Stomach (tissue), 9 donors: Measurements from ENCODE around the gene ARHGAP28. TPM values are rescaled to one million over a fixed set of nuclear protein-coding genes. Genes with fewer than 3 reads are reported as not detected.

Experiments
- DNase-seq, 2 donors: peaks; one replicate each; pipeline versions ENCODE4 v3.0.0 to v3.0.0-alpha.2; 2013 to 2019
- H3K27ac ChIP-seq, 5 donors: fragments of 200-600 bp in 4 of 5; sonication (generic) in 4 of 5; one replicate each; pipeline ENCODE4 v1.5.1; 2013 to 2019; ENCODE audit warnings: mild to moderate bottlenecking in 1 of 5, moderate library complexity in 1 of 5
- H3K27me3 ChIP-seq, 3 donors: fragments of 200-600 bp; sonication (generic); one replicate each; pipeline ENCODE4 v1.5.1; 2017 to 2019; ENCODE audit warnings: mixed run types in 1 of 3
- H3K36me3 ChIP-seq, 4 donors: fragments of 200-600 bp; sonication (generic); 1 replicate in 3 of 4; 2 replicates in 1 of 4; pipeline ENCODE4 v1.5.1; 2016 to 2019
- H3K4me1 ChIP-seq, 4 donors: fragments of 200-600 bp; sonication (generic); one replicate each; pipeline ENCODE4 v1.5.1; 2016 to 2019
- H3K4me3 ChIP-seq, 4 donors: fragments of 200-600 bp; sonication (generic) in 3 of 4; one replicate each; pipeline ENCODE4 v1.5.1; 2016 to 2019; ENCODE audit warnings: mild to moderate bottlenecking in 1 of 4
- H3K9me3 ChIP-seq, 4 donors: fragments of 200-600 bp; sonication (generic); one replicate each; pipeline ENCODE4 v1.5.1; 2016 to 2019
- CTCF ChIP-seq, 7 experiments: fragments of 450-650 bp in 4 of 7; fragments of 200-600 bp in 3 of 7; sonication (generic) in 3 of 7; IDR thresholded peaks; one replicate each; pipeline ENCODE4 v1.5.1; 2016 to 2019; ENCODE audit warnings: antibody characterized with exemption in 7 of 7, control low read depth in 2 of 7, mild to moderate bottlenecking in 1 of 7
- EP300 ChIP-seq: sonication (generic); formaldehyde crosslinking; IDR thresholded peaks from one replicate; pipeline ENCODE4 v1.6.1; 2017; ENCODE audit warnings: antibody characterized with exemption
- POLR2A ChIP-seq, 4 donors: fragments of 450-650 bp; IDR thresholded peaks; one replicate each; pipeline ENCODE4 v1.6.1; 2016; ENCODE audit warnings: antibody characterized with exemption in 4 of 4, control low read depth in 2 of 4, mild to moderate bottlenecking in 1 of 4, moderate library complexity in 1 of 4
- POLR2AphosphoS5 ChIP-seq, 3 donors: sonication (generic); formaldehyde crosslinking; IDR thresholded peaks; one replicate each; pipeline ENCODE4 v1.6.1; 2016; ENCODE audit warnings: antibody characterized with exemption in 3 of 3
- WGBS, 5 donors: extraction: QIAGEN DNeasy Blood & Tissue Kit in 3 of 5; methylation state at CpG; one replicate each; pipeline versions ENCODE4 v1.1.5 to v1.1.7; 2013 to 2018; 5-methylcytosine and 5-hydroxymethylcytosine counted together
- intact Hi-C: fragments of 100-400 bp; cut with DNase I; formaldehyde crosslinking; loops from one replicate; pipeline ENCODE4 v1.15.1; 2023; ENCODE audit warnings: low total_unique reads
- polyA plus RNA-seq, 3 donors: library from polyadenylated mRNA; stranded (reverse); fragments of 200-250 nt; gene quantifications; one replicate each; pipeline ENCODE4 v1.2.3, GENCODE V29; 2013
- total RNA-seq, 5 donors: library from RNA; depleted of rRNA; stranded (reverse); fragments of >200 nt; gene quantifications; one replicate each; pipeline versions ENCODE4 v1.1.0 to v1.2.3, GENCODE V29; 2014 to 2016
- donor health status: healthy with polysubstance abuse.
- donor health status: Bipolar disorder and iron deficiency.
- donor health status: healthy.

Gene ARHGAP28
- total and polyA plus RNA-seq, 8 donors = 0.73 to 33.8 (median 3.6) TPM

- H3K36me3 ChIP-seq = no peaks in the 10 kb centered on the region
- intact Hi-C loops = no loop called here
Measured at GRCh38 chr18:6955304-6955703, 225.8 kb downstream of the ARHGAP28 start.

GRCh38 chr18:6956495-6956894 is 227.0 kb downstream of the ARHGAP28 start:
- Histone ChIP-seq H3K9me3 (peaks cover 0 to 3% (median 0%) of the 10 kb centered on the region in 4 donors), H3K27me3 (no peaks in the 10 kb centered on the region), H3K27ac (no peak overlapping the region), H3K4me1 (no peaks in the 10 kb centered on the region), H3K4me3 (no peak overlapping the region), H3K36me3 (no peaks in the 10 kb centered on the region)
- WGBS, 5 donors = 74 to 85% (median 83%) methylated on average over 5 of the region's 5 CpGs
- TF ChIP-seq POLR2A (IDR thresholded peaks at IDR 0.05) = no peak
- TF ChIP-seq POLR2AphosphoS5 (IDR thresholded peaks at IDR 0.05) = no peak
- no peak for TF ChIP-seq CTCF (IDR thresholded peaks at IDR 0.05)
- TF ChIP-seq EP300 = no peak
- no peak for DNase-seq
- intact Hi-C loops = no loop called here

More at GRCh38 chr18:6955304-6955703, 225.8 kb downstream of the ARHGAP28 start:
- Histone ChIP-seq H3K27ac (no peak overlapping the region), H3K9me3 (peaks cover 0 to 3% (median 0%) of the 10 kb centered on the region in 4 donors), H3K4me1 (peaks cover 0 to 6% (median 0%) of the 10 kb centered on the region in 4 donors), H3K4me3 (no peak overlapping the region), H3K27me3 (no peaks in the 10 kb centered on the region)
- no peak for DNase-seq
- TF ChIP-seq CTCF (IDR thresholded peaks at IDR 0.05) (no peak), POLR2A (IDR thresholded peaks at IDR 0.05) (no peak), POLR2AphosphoS5 (IDR thresholded peaks at IDR 0.05) (no peak), EP300 (no peak)
- 96 to 98% (median 97%) methylated on average over 18 of the region's 18 CpGs for WGBS, 5 donors

- Histone ChIP-seq H3K36me3 (no peaks in the 10 kb centered on the region), H3K4me3 (no peak overlapping the region), H3K9me3 (peaks cover 0 to 3% (median 0%) of the 10 kb centered on the region in 4 donors), H3K27ac (no peak overlapping the region), H3K27me3 (no peaks in the 10 kb centered on the region), H3K4me1 (no peaks in the 10 kb centered on the region)
- DNase-seq = no peak
- TF ChIP-seq POLR2A (IDR thresholded peaks at IDR 0.05) (no peak), POLR2AphosphoS5 (IDR thresholded peaks at IDR 0.05) (no peak), EP300 (no peak), CTCF (IDR thresholded peaks at IDR 0.05) (no peak)
- WGBS, 5 donors = 89 to 94% (median 91%) methylated on average over 12 of the region's 12 CpGs
- intact Hi-C loops = no loop called here
Measured at GRCh38 chr18:6956999-6957398, 227.5 kb downstream of the ARHGAP28 start.

GRCh38 chr18:6959110-6959509 is 229.6 kb downstream of the ARHGAP28 start:
- 85 to 96% (median 92%) methylated on average over 9 to 12 of the region's 12 CpGs for WGBS, 5 donors
- Histone ChIP-seq H3K36me3 (no peaks in the 10 kb centered on the region), H3K27me3 (no peaks in the 10 kb centered on the region), H3K27ac (no peak overlapping the region), H3K4me3 (no peak overlapping the region), H3K4me1 (no peaks in the 10 kb centered on the region), H3K9me3 (peaks cover 0 to 3% (median 0%) of the 10 kb centered on the region in 4 donors)
- intact Hi-C loops = no loop called here
- no peak for DNase-seq
- TF ChIP-seq POLR2AphosphoS5 (IDR thresholded peaks at IDR 0.05) (no peak), CTCF (IDR thresholded peaks at IDR 0.05) (no peak), POLR2A (IDR thresholded peaks at IDR 0.05) (no peak), EP300 (no peak)
